SK-N-SH (cell line): ENCODE measurements around the gene CDH4. TPM values are rescaled to one million over a fixed set of nuclear protein-coding genes. Genes with fewer than 3 reads are reported as not detected.

Source experiments
- CTCF ChIA-PET: fragments of 300-600, 350-600 bp; formaldehyde crosslinking; extraction: SDS; loops from one replicate; lab custom pipeline; 2021; lab: Yijun Ruan, JAX
- POLR2A ChIA-PET: fragments of 350-600 bp; sonication (Branson Sonifier 250); formaldehyde crosslinking; extraction: SDS; loops from one replicate; lab custom pipeline; 2020; ENCODE audit warnings: antibody characterized with exemption, inconsistent platforms; lab: Yijun Ruan, JAX
- DNase-seq: peaks from one replicate; pipeline ENCODE4 v3.0.0; 2012
- H2AFZ ChIP-seq: fragments of 200-600 bp; sonication (generic); 2 replicates; pipeline ENCODE4 v1.8.1; 2016; ENCODE audit warnings: antibody characterized with exemption, mild to moderate bottlenecking, low read depth
- H3F3A ChIP-seq: fragments of 200-600 bp; sonication (generic); replicated peaks from 2 replicates; pipeline ENCODE3; 2016; ENCODE audit warnings: antibody characterized with exemption, mild to moderate bottlenecking; ENCODE audit not compliant: insufficient read depth
- H3K27ac ChIP-seq, 2 experiments: fragments of 200-500 bp in 1 of 2; fragments of 200-600 bp in 1 of 2; sonication (Bioruptor generic) in 1 of 2; sonication (generic), shearing (Covaris generic) in 1 of 2; 2 replicates each; pipeline versions ENCODE4 v1.5.1 to v1.6.1; 2014 to 2016; ENCODE audit warnings: low read depth in 2 of 2, inconsistent platforms in 1 of 2, low read length in 1 of 2, mild to moderate bottlenecking in 1 of 2, mixed read lengths in 1 of 2
- H3K27me3 ChIP-seq: fragments of 200-600 bp; sonication (generic), shearing (Covaris generic); 2 replicates; pipeline ENCODE4 v1.6.1; 2016; ENCODE audit warnings: mixed run types; ENCODE audit not compliant: insufficient read depth
- H3K36me3 ChIP-seq, 2 experiments: fragments of 200-500 bp in 1 of 2; fragments of 200-600 bp in 1 of 2; sonication (Bioruptor generic) in 1 of 2; sonication (generic) in 1 of 2; replicated peaks in 1 of 2; 2 replicates each; pipeline versions ENCODE3 to v1.5.1; 2014 to 2016; ENCODE audit warnings: low read length in 1 of 2, mild to moderate bottlenecking in 1 of 2; ENCODE audit not compliant: insufficient read depth in 2 of 2, control insufficient read depth in 1 of 2
- H3K4me1 ChIP-seq, 2 experiments: fragments of 200-500 bp in 1 of 2; fragments of 200-600 bp in 1 of 2; sonication (Bioruptor generic) in 1 of 2; sonication (generic), shearing (Covaris generic) in 1 of 2; 2 replicates each; pipeline versions ENCODE4 v1.5.1 to v1.6.1; 2014 to 2016; ENCODE audit warnings: low read depth in 1 of 2, low read length in 1 of 2, mixed run types in 1 of 2; ENCODE audit not compliant: insufficient read depth in 2 of 2, control insufficient read depth in 1 of 2
- H3K4me2 ChIP-seq: fragments of 200-600 bp; sonication (generic), shearing (Covaris generic); 2 replicates; pipeline ENCODE4 v1.6.1; 2017; ENCODE audit warnings: mixed run types
- H3K4me3 ChIP-seq, 2 experiments: fragments of 200-500 bp in 1 of 2; fragments of 200-600 bp in 1 of 2; sonication (Bioruptor generic) in 1 of 2; sonication (generic), shearing (Covaris generic) in 1 of 2; 2 replicates each; pipeline versions ENCODE4 v1.5.1 to v1.8.1; 2014 to 2016; ENCODE audit warnings: low read depth in 2 of 2, inconsistent platforms in 1 of 2, low read length in 1 of 2, mild to moderate bottlenecking in 1 of 2, mixed read lengths in 1 of 2, moderate library complexity in 1 of 2
- H3K79me2 ChIP-seq: fragments of 200-600 bp; sonication (generic); 2 replicates; pipeline ENCODE4 v1.8.1; 2017; ENCODE audit warnings: mild to moderate bottlenecking; ENCODE audit not compliant: insufficient read depth
- H3K9ac ChIP-seq: fragments of 200-600 bp; sonication (generic); 2 replicates; pipeline ENCODE4 v1.6.1; 2017; ENCODE audit warnings: mixed run types
- H3K9me2 ChIP-seq: fragments of 200-600 bp; sonication (generic); 2 replicates; pipeline ENCODE4 v1.6.1; 2017; ENCODE audit warnings: mixed run types
- H3K9me3 ChIP-seq: fragments of 200-600 bp; sonication (generic); 2 replicates; pipeline ENCODE4 v1.6.1; 2017; ENCODE audit warnings: mixed run types, mild to moderate bottlenecking, moderate library complexity
- H4K20me1 ChIP-seq: fragments of 200-600 bp; sonication (generic); 2 replicates; pipeline ENCODE4 v1.6.1; 2017; ENCODE audit warnings: mild to moderate bottlenecking, mixed run types; ENCODE audit not compliant: insufficient read depth
- CHD2 ChIP-seq: fragments of 150-350 bp; IDR thresholded peaks from 2 replicates; pipeline ENCODE4 v1.6.1; 2018; ENCODE audit warnings: low read length; ENCODE audit not compliant: partially characterized antibody
- CTCF ChIP-seq: fragments of 200-600 bp; sonication (generic); IDR thresholded peaks from 2 replicates; pipeline ENCODE4 v1.6.1; 2017; ENCODE audit warnings: antibody characterized with exemption, mild to moderate bottlenecking, moderate library complexity
- ELF1 ChIP-seq: IDR thresholded peaks from 2 replicates; pipeline ENCODE4 v1.4.0; 2012
- EZH2phosphoT487 ChIP-seq: fragments of 200-600 bp; sonication (generic); IDR thresholded peaks from 2 replicates; pipeline ENCODE4 v1.6.1; 2017; ENCODE audit warnings: low read depth, mixed run types, mild to moderate bottlenecking, antibody characterized with exemption, moderate library complexity, borderline replicate concordance
- FOXJ3 ChIP-seq: sonication (generic); formaldehyde crosslinking; IDR thresholded peaks from 2 replicates; pipeline ENCODE4 v1.5.1; 2020; ENCODE audit warnings: mild to moderate bottlenecking, missing genetic modification reagents
- FOXM1 ChIP-seq: IDR thresholded peaks from 2 replicates; pipeline ENCODE4 v1.4.0; 2012; ENCODE audit warnings: low read depth, mild to moderate bottlenecking
- GABPA ChIP-seq: IDR thresholded peaks from 2 replicates; pipeline ENCODE4 v1.4.0; 2012; ENCODE audit warnings: low read depth, mild to moderate bottlenecking
- JUND ChIP-seq: IDR thresholded peaks from 2 replicates; pipeline ENCODE4 v1.4.0; 2012
- MEF2A ChIP-seq: IDR thresholded peaks from 2 replicates; pipeline ENCODE4 v1.4.0; 2012; ENCODE audit warnings: low read depth, borderline replicate concordance
- MXI1 ChIP-seq: IDR thresholded peaks from 2 replicates; pipeline ENCODE4 v1.6.1; 2012; ENCODE audit warnings: mild to moderate bottlenecking, low read depth, low read length, improper control_type of control experiment
- NFIC ChIP-seq: IDR thresholded peaks from 2 replicates; pipeline ENCODE4 v1.4.0; 2012; ENCODE audit warnings: borderline replicate concordance
- POLR2AphosphoS5 ChIP-seq: IDR thresholded peaks from 2 replicates; pipeline ENCODE4 v1.6.1; 2012; ENCODE audit warnings: low read depth, low read length
- RAD21 ChIP-seq: IDR thresholded peaks from 2 replicates; pipeline ENCODE4 v1.6.1; 2012; ENCODE audit warnings: mild to moderate bottlenecking, low read length
- TAF1 ChIP-seq: IDR thresholded peaks from 2 replicates; pipeline ENCODE4 v1.6.1; 2012; ENCODE audit warnings: low read depth, mild to moderate bottlenecking, low read length, moderate library complexity, borderline replicate concordance
- TEAD4 ChIP-seq: IDR thresholded peaks from 2 replicates; pipeline ENCODE4 v1.4.0; 2012; ENCODE audit warnings: mild to moderate bottlenecking, borderline replicate concordance; ENCODE audit not compliant: insufficient read depth
- YY1 ChIP-seq: IDR thresholded peaks from 2 replicates; pipeline ENCODE4 v1.4.0; 2012; ENCODE audit warnings: low read depth, mild to moderate bottlenecking
- WGBS: methylation state at CpG from one replicate; pipeline ENCODE4 v1.1.6; 2017; ENCODE audit warnings: low lambda C conversion rate; 5-methylcytosine and 5-hydroxymethylcytosine counted together
- polyA plus RNA-seq, 3 experiments: library from polyadenylated mRNA; depleted of rRNA; stranded (reverse); fragments of >200 nt; gene quantifications; 2 replicates each; pipeline ENCODE4 v1.2.3, GENCODE V29; 2012
- TF ChIP-seq, protein P1 (sequence below): IDR thresholded peaks from 2 replicates; pipeline ENCODE4 v1.4.0; 2012; ENCODE audit warnings: low read depth
- TF ChIP-seq, protein P2 (sequence below): IDR thresholded peaks from 2 replicates; pipeline ENCODE4 v1.6.1; 2012; ENCODE audit warnings: mild to moderate bottlenecking, low read depth, low read length, moderate library complexity

Gene CDH4
- polyA plus RNA-seq, 1 of the 3 experiments (the other 2 are of a cell fraction) = not detected

DNA sequence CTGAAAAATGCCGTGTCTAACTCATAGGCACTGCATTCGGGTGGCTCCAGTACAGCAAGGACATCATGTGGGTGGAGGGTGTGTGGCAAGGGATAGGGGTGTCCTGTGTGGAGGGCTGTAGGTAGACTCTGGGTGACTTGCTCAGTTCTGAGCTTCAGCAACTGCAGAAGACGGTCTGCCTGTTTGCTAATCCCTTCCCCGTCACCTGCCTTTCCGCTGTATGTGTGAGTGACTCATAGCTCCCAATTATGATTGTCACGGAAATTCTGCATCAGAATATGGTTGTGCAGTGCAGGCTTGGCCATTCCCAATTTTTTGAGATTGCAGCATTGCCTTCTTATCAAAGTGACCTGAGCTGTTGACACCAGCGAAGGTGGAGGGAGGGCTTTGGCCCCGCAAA, 174.3 kb downstream of the CDH4 start:
- H3K27me3 ChIP-seq = no peaks in the 10 kb centered on the region
- no peaks in the 10 kb centered on the region for H4K20me1 ChIP-seq
- no peak overlapping the region for H2AFZ ChIP-seq
- no peaks in the 10 kb centered on the region for H3K9me3 ChIP-seq
- POLR2A ChIA-PET = no interaction called here
- no peaks in the 10 kb centered on the region for H3K36me3 ChIP-seq
- no peak for DNase-seq
- no peak overlapping the region for H3K9ac ChIP-seq
- CTCF ChIA-PET = no interaction called here
- no peaks in the 10 kb centered on the region for H3F3A ChIP-seq
- no peak overlapping the region for H3K27ac ChIP-seq
- no peaks in the 10 kb centered on the region for H3K79me2 ChIP-seq
- H3K4me3 ChIP-seq = no peak overlapping the region
- no peak overlapping the region for H3K4me2 ChIP-seq
- no peaks in the 10 kb centered on the region for H3K9me2 ChIP-seq
- WGBS = 62% methylated on average over 8 of the region's 8 CpGs
- TF ChIP-seq, protein P1, sequence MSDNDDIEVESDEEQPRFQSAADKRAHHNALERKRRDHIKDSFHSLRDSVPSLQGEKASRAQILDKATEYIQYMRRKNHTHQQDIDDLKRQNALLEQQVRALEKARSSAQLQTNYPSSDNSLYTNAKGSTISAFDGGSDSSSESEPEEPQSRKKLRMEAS = no peak
- TF ChIP-seq MXI1 (no peak), RAD21 (no peak), FOXJ3 (no peak), CHD2 (no peak), MEF2A (no peak), TEAD4 (no peak), CTCF (no peak), GABPA (no peak), EZH2phosphoT487 (no peak), YY1 (no peak), ELF1 (no peak), JUND (no peak), NFIC (no peak), FOXM1 (no peak), POLR2AphosphoS5 (no peak), TAF1 (no peak)
- TF ChIP-seq, protein P2, sequence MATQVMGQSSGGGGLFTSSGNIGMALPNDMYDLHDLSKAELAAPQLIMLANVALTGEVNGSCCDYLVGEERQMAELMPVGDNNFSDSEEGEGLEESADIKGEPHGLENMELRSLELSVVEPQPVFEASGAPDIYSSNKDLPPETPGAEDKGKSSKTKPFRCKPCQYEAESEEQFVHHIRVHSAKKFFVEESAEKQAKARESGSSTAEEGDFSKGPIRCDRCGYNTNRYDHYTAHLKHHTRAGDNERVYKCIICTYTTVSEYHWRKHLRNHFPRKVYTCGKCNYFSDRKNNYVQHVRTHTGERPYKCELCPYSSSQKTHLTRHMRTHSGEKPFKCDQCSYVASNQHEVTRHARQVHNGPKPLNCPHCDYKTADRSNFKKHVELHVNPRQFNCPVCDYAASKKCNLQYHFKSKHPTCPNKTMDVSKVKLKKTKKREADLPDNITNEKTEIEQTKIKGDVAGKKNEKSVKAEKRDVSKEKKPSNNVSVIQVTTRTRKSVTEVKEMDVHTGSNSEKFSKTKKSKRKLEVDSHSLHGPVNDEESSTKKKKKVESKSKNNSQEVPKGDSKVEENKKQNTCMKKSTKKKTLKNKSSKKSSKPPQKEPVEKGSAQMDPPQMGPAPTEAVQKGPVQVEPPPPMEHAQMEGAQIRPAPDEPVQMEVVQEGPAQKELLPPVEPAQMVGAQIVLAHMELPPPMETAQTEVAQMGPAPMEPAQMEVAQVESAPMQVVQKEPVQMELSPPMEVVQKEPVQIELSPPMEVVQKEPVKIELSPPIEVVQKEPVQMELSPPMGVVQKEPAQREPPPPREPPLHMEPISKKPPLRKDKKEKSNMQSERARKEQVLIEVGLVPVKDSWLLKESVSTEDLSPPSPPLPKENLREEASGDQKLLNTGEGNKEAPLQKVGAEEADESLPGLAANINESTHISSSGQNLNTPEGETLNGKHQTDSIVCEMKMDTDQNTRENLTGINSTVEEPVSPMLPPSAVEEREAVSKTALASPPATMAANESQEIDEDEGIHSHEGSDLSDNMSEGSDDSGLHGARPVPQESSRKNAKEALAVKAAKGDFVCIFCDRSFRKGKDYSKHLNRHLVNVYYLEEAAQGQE = no peak
- no peaks in the 10 kb centered on the region; a peak in 1 of 4 replicates for H3K4me1 ChIP-seq
